Measurements from ENCODE around the gene CRISPLD2.

GRCh38 chr16:84953190-84953746, 133.5 kb downstream of the CRISPLD2 start:
- TF ChIP-seq CTCF (IDR thresholded peaks at IDR 0.05) (no peak), POLR2A (IDR thresholded peaks at IDR 0.05) (no peak), POLR2AphosphoS5 (IDR thresholded peaks at IDR 0.05) (no peak)
